NT2/D1 (cell line): ENCODE measurements around the gene COL6A2.

Experiments
- DNase-seq: peaks from one replicate; pipeline ENCODE4 v3.0.0-alpha.2; 2011; ENCODE audit warnings: low read depth, low spot score
- H3K27me3 ChIP-seq: 2 replicates; pipeline ENCODE4 v1.6.0; 2011; ENCODE audit warnings: mild to moderate bottlenecking; ENCODE audit not compliant: insufficient read length, insufficient read depth
- H3K36me3 ChIP-seq: 2 replicates; pipeline ENCODE4 v1.6.1; 2011; ENCODE audit warnings: mild to moderate bottlenecking, low read length, mixed read lengths; ENCODE audit not compliant: insufficient read depth, insufficient read length
- H3K4me1 ChIP-seq: 2 replicates; pipeline ENCODE4 v1.5.1; 2011; ENCODE audit not compliant: insufficient read depth, insufficient read length
- H3K4me3 ChIP-seq: 2 replicates; pipeline ENCODE4 v1.5.1; 2011; ENCODE audit warnings: low read depth; ENCODE audit not compliant: insufficient read length
- H3K9ac ChIP-seq: 2 replicates; pipeline ENCODE4 v1.6.0; 2011; ENCODE audit warnings: low read depth; ENCODE audit not compliant: insufficient read length
- H3K9me3 ChIP-seq: 2 replicates; pipeline ENCODE4 v1.5.1; 2011; ENCODE audit warnings: mild to moderate bottlenecking, low read length; ENCODE audit not compliant: insufficient read depth
- SUZ12 ChIP-seq: IDR thresholded peaks from 2 replicates; pipeline ENCODE4 v1.6.1; 2011; ENCODE audit not compliant: insufficient read length, insufficient read depth; ENCODE audit errors: extremely low read depth
- YY1 ChIP-seq: IDR thresholded peaks from 2 replicates; pipeline ENCODE4 v1.6.1; 2011; ENCODE audit not compliant: insufficient read length, insufficient read depth
- ZNF274 ChIP-seq: IDR thresholded peaks from 2 replicates; pipeline ENCODE4 v1.6.1; 2011; ENCODE audit warnings: mild to moderate bottlenecking, low read depth, low read length

COL6A2 gene

DNA sequence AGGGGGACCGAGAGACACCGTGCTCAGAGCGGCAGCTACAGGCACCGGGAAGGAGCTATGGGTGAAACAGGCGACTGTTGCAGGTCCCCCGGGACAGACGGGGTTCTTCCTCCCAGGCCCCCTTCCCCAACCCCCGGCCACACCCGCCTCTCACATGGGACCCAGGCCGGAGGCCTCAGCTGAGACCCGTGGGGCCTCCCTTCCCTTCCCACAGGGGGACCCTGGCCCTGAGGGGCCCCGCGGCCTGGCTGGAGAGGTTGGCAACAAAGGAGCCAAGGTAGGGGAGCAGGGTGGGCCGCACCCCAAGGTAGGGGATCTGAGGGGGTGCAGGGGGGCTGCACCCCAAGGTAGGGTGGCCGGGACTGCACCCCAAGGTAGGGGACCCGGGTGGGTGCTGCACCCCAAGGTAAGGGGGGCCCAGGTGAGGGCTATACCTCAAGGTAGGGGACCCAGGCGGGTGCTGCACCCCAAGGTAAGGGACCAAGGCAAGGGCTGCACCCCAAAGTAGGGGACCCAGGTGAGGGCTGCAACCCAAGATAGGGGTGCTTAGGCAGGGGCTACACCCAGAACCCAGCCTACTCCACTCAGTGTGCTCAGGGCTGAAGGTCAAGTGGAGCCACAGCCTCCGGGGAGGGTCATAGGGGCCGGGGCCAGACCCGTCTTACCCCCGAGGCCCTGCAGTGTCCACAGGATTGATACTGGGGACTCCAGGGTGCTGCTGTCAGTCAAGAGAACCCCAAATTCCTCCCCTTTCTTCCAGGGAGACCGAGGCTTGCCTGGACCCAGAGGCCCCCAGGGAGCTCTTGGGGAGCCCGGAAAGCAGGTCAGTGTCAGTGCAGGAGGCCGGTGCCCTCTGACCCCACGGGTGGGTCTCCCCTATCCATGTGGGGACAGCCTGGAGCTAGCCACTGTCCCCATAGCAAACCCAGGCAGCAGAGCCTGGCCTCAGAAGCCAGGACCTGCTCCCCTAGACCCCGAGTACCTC is 22.7 kb downstream of the COL6A2 start:
- H3K9me3 ChIP-seq: no peaks in the 10 kb centered on the region
- no peak for DNase-seq
- no peaks in the 10 kb centered on the region for H3K27me3 ChIP-seq
- H3K36me3 ChIP-seq: peaks cover 97% of the 10 kb centered on the region
- TF ChIP-seq YY1 (no peak), ZNF274 (no peak), SUZ12 (no peak)
- H3K4me3 ChIP-seq: no peak overlapping the region
- peaks cover 8% of the 10 kb centered on the region for H3K4me1 ChIP-seq
- no peak overlapping the region for H3K9ac ChIP-seq

GRCh38 chr21:46121286-46122221 is 23.6 kb downstream of the COL6A2 start:
- Histone ChIP-seq H3K4me1 (peaks cover 6% of the 10 kb centered on the region), H3K36me3 (peaks cover 97% of the 10 kb centered on the region)

DNA sequence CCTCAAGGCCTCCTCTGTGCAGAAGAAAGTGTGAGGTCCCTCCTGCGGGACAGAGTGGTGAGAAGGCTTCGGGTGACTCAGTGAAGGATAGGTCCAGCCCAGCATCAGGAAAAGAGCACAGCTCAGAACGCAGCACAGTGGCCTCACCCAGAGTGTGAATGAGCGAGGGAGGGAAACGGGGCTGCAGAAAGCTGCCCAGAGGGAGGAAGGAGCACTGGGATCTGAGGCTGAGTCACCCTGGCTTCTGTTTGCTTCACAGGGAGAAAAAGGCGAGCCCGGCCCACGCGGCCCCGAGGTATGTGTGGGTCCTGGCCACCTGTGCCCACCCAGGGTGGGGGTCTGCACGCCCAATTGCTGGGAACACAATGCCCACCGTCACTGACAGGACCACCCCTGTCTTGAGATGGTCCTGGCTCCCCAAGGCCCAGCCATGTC is 24.3 kb downstream of the COL6A2 start:
- Histone ChIP-seq H3K27me3 (no peaks in the 10 kb centered on the region), H3K9me3 (no peaks in the 10 kb centered on the region), H3K4me1 (peaks cover 7% of the 10 kb centered on the region), H3K9ac (no peak overlapping the region), H3K36me3 (peaks cover 97% of the 10 kb centered on the region), H3K4me3 (no peak overlapping the region)
- no peak for DNase-seq
- TF ChIP-seq SUZ12 (no peak), ZNF274 (no peak), YY1 (no peak)

More at GRCh38 chr21:46121286-46122221, 23.6 kb downstream of the COL6A2 start:
- Histone ChIP-seq H3K4me3 (no peak overlapping the region), H3K9ac (no peak overlapping the region), H3K27me3 (no peaks in the 10 kb centered on the region), H3K9me3 (no peaks in the 10 kb centered on the region)
- DNase-seq: no peak
- TF ChIP-seq SUZ12 (no peak), ZNF274 (no peak), YY1 (no peak)

DNA sequence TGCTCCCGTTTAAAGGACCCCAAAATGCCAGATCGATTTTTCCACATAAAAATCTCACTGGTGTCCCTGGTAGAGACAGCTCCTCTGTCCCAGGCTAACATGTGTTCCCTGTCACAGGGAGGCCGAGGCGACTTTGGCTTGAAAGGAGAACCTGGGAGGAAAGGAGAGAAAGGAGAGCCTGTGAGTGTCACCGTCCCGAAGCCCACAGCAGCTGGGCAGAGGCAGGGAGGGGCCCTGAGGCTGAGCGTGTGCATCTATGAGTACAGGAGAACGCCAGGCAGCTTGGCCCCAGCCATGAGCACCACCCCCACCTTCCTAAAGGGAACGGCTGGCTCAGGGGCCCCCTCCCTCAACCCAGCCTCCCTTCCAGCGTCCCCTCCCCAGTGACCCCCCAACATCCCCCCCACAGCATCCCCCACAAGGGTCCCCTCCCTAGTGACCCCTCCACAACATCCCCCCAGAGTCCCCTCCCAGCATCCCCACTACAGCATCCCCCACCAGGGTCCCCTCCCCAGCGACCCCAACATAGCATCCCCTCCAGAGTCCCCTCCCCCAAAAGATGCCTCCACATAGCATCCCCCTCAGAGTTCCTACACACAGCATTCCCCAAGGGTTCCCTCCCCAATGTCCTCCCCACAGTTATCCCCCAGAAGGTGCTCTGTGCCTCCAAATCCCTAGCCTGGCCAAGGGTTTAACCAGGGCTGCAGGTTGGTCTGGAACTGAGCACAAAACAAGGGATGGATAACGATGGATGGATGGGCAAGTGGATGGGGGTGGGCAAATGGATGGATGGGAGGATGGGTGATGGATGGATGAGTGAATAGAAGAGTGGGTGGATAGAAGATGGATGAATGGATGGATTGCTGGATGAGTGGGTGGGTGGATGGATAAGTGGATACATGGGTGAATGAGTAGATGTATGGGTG is 25.1 kb downstream of the COL6A2 start:
- Histone ChIP-seq H3K36me3 (peaks cover 97% of the 10 kb centered on the region), H3K9me3 (no peaks in the 10 kb centered on the region), H3K4me1 (peaks cover 11% of the 10 kb centered on the region), H3K9ac (no peak overlapping the region), H3K4me3 (no peak overlapping the region), H3K27me3 (no peaks in the 10 kb centered on the region)
- no peak for DNase-seq
- no peak for TF ChIP-seq SUZ12
- TF ChIP-seq ZNF274: no peak
- no peak for TF ChIP-seq YY1

- Histone ChIP-seq H3K9me3 (no peaks in the 10 kb centered on the region), H3K4me1 (peaks cover 22% of the 10 kb centered on the region), H3K36me3 (peaks cover 97% of the 10 kb centered on the region), H3K4me3 (no peak overlapping the region), H3K9ac (no peak overlapping the region), H3K27me3 (no peaks in the 10 kb centered on the region)
- no peak for DNase-seq
- no peak for TF ChIP-seq SUZ12
- no peak for TF ChIP-seq ZNF274
- no peak for TF ChIP-seq YY1
These were observed 26.4 kb downstream of the COL6A2 start for GRCh38 chr21:46124083-46124925.
